Measurements from ENCODE around the gene MCAM.

Gene MCAM

GRCh38 chr11:119305556-119306372 lies 11.2 kb downstream of the MCAM start:
- FAIRE-seq: no peak

- no peak for FAIRE-seq
Observed at GRCh38 chr11:119303227-119303718, 13.7 kb downstream of the MCAM start.

- FAIRE-seq: no peak
Observed at GRCh38 chr11:119300198-119300964, 16.5 kb downstream of the MCAM start.

GRCh38 chr11:119299416-119299815 lies 17.5 kb downstream of the MCAM start:
- FAIRE-seq: no peak

GRCh38 chr11:119298726-119299125 lies 18.2 kb downstream of the MCAM start:
- no peak for FAIRE-seq

- no peak for FAIRE-seq
Observed at GRCh38 chr11:119297938-119298337, 19.0 kb downstream of the MCAM start.

GRCh38 chr11:119295178-119295577 lies 21.8 kb downstream of the MCAM start:
- no peak for FAIRE-seq

- FAIRE-seq: no peak
Observed at GRCh38 chr11:119293461-119293860, 23.5 kb downstream of the MCAM start.

GRCh38 chr11:119290894-119291497 lies 25.9 kb downstream of the MCAM start:
- FAIRE-seq: no peak

- no peak for FAIRE-seq
Observed at GRCh38 chr11:119288219-119288618, 28.7 kb downstream of the MCAM start.

GRCh38 chr11:119285431-119285830 lies 31.5 kb downstream of the MCAM start:
- FAIRE-seq: no peak

GRCh38 chr11:119284344-119285157 lies 32.4 kb downstream of the MCAM start:
- FAIRE-seq: peak; percentile 91

GRCh38 chr11:119282495-119282894 lies 34.4 kb downstream of the MCAM start:
- FAIRE-seq: no peak

GRCh38 chr11:119277660-119278059 lies 39.3 kb downstream of the MCAM start:
- no peak for FAIRE-seq

- FAIRE-seq: no peak
Observed at GRCh38 chr11:119273721-119274120, 43.2 kb downstream of the MCAM start.

GRCh38 chr11:119267645-119268044 lies 49.3 kb downstream of the MCAM start:
- no peak for FAIRE-seq

GRCh38 chr11:119266517-119267255 lies 50.2 kb downstream of the MCAM start:
- FAIRE-seq: no peak

GRCh38 chr11:119266063-119266462 lies 50.9 kb downstream of the MCAM start:
- no peak for FAIRE-seq

- peak; percentile 56 for FAIRE-seq
Observed at GRCh38 chr11:119263352-119263940, 53.5 kb downstream of the MCAM start.

- FAIRE-seq: no peak
Observed at GRCh38 chr11:119262668-119263351, 54.1 kb downstream of the MCAM start.

- no peak for FAIRE-seq
Observed at GRCh38 chr11:119258983-119259382, 57.9 kb downstream of the MCAM start.
